ENCODE results near the gene CDR2. TPM values are rescaled to one million over a fixed set of nuclear protein-coding genes. Genes with fewer than 3 reads are reported as not detected.

The CDR2 gene
- total and polyA plus RNA-seq, 12 donors, result 11.3 to 31.2 (median 17.7) TPM

GRCh38 chr16:22388101-22388644 lies 13.8 kb upstream of the CDR2 start:
- no peak for TF ChIP-seq CTCF (IDR thresholded peaks at IDR 0.05)
- TF ChIP-seq POLR2A (IDR thresholded peaks at IDR 0.05), result no peak
- Histone ChIP-seq H3K4me3 (no peak overlapping the region), H3K27ac (peak overlapping the region in 1 of 5 donors; percentile 18), H3K27me3 (no peaks in the 10 kb centered on the region), H3K9me3 (replicated peaks in 1 of 3) (no peaks in the 10 kb centered on the region), H3K4me1 (replicated peaks in 1 of 2) (no peaks in the 10 kb centered on the region), H3K36me3 (replicated peaks in 1 of 2) (no peaks in the 10 kb centered on the region)
- intact Hi-C loops (cut with DNase I), result no loop called here
- 89 to 98% (median 93%) methylated on average over 3 of the region's 3 CpGs for WGBS, 4 donors
- DNase-seq, result no peak

GRCh38 chr16:22386976-22387375 lies 12.6 kb upstream of the CDR2 start:
- Histone ChIP-seq H3K9me3 (replicated peaks in 1 of 3) (no peaks in the 10 kb centered on the region), H3K27ac (no peak overlapping the region), H3K27me3 (no peaks in the 10 kb centered on the region), H3K4me1 (replicated peaks in 1 of 2) (no peaks in the 10 kb centered on the region), H3K4me3 (no peak overlapping the region), H3K36me3 (replicated peaks in 1 of 2) (no peaks in the 10 kb centered on the region)
- no peak for DNase-seq
- TF ChIP-seq POLR2A (IDR thresholded peaks at IDR 0.05) (no peak), CTCF (IDR thresholded peaks at IDR 0.05) (no peak)
- 26 to 36% (median 30%) methylated on average over 2 of the region's 2 CpGs for WGBS, 4 donors
- intact Hi-C loops (cut with DNase I), result no loop called here

GRCh38 chr16:22385196-22385595 lies 10.8 kb upstream of the CDR2 start:
- 71 to 84% (median 77%) methylated on average over 3 of the region's 3 CpGs for WGBS, 4 donors
- Histone ChIP-seq H3K4me3 (no peak overlapping the region), H3K27ac (no peak overlapping the region), H3K9me3 (replicated peaks in 1 of 3) (no peaks in the 10 kb centered on the region), H3K4me1 (replicated peaks in 1 of 2) (no peaks in the 10 kb centered on the region), H3K27me3 (no peaks in the 10 kb centered on the region), H3K36me3 (replicated peaks in 1 of 2) (no peaks in the 10 kb centered on the region)
- intact Hi-C loops (cut with DNase I), result no loop called here
- no peak for DNase-seq
- no peak for TF ChIP-seq CTCF (IDR thresholded peaks at IDR 0.05)
- TF ChIP-seq POLR2A (IDR thresholded peaks at IDR 0.05), result no peak

- no peak for DNase-seq
- Histone ChIP-seq H3K27me3 (no peaks in the 10 kb centered on the region), H3K9me3 (replicated peaks in 1 of 3) (no peaks in the 10 kb centered on the region), H3K27ac (no peak overlapping the region), H3K36me3 (replicated peaks in 1 of 2) (no peaks in the 10 kb centered on the region), H3K4me1 (replicated peaks in 1 of 2) (no peaks in the 10 kb centered on the region), H3K4me3 (no peak overlapping the region)
- no peak for TF ChIP-seq CTCF (IDR thresholded peaks at IDR 0.05)
- intact Hi-C loops (cut with DNase I), result no loop called here
- 89 to 100% (median 94%) methylated on average over 3 of the region's 3 CpGs for WGBS, 4 donors
Measured at GRCh38 chr16:22383827-22384226, 9.4 kb upstream of the CDR2 start.

Measured in adrenal gland (tissue), 12 donors.